Astrocyte of the spinal cord (primary cell): ENCODE data around the gene DELE1.
"Not testable (repeated sequence)": the region's sequence is repeated elsewhere in the genome, so short reads cannot be mapped to it uniquely, and the experiment has no call there.

Experiments used
- DNase-seq: peaks from one replicate; pipeline ENCODE4 v3.0.0; 2011; ENCODE audit warnings: low read depth, low spot score
- H3K4me3 ChIP-seq: 2 replicates; pipeline ENCODE4 v1.5.1; 2011; ENCODE audit warnings: low read depth, mild to moderate bottlenecking, low read length, moderate library complexity
- in situ Hi-C: cut with HindIII; loops from 2 replicates; pipeline ENCODE4 v1.10.0; 2017; ENCODE audit warnings: low sequenced_read_pairs
- TF ChIP-seq, protein P1 (sequence below): IDR thresholded peaks from 2 replicates; pipeline ENCODE4 v1.5.1; 2012; ENCODE audit warnings: low read depth, mild to moderate bottlenecking, low read length, inconsistent platforms

Gene DELE1

DNA sequence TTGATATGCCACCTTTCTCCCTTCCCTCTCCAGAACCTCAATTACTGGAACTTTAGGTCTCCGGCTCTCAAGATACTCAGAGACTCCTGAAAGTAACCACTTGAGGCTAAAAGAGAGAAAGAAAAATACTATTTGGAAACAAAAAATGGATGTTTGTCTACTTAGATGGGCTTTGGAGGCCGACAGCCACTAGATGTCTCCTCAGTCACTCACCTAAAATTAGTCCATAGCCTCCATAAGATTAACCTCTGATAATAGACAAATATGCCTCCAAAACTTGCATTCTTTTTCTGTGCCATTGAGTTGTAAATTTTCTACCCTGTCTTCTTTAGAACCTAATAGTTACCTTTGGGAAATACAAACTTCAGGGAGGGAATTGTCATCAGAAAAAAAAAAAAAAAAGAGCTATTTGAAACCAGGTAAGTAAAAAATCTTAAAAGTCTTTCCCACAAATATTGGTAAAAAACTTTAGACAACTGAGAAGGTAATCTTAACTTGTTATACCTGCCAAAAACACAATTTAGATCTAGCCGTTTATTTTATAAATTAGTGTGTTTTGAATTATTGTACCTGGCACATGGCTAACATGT is 34.3 kb upstream of the DELE1 start:
- in situ Hi-C loops = no loop called here
- no peak for DNase-seq
- TF ChIP-seq, protein P1, sequence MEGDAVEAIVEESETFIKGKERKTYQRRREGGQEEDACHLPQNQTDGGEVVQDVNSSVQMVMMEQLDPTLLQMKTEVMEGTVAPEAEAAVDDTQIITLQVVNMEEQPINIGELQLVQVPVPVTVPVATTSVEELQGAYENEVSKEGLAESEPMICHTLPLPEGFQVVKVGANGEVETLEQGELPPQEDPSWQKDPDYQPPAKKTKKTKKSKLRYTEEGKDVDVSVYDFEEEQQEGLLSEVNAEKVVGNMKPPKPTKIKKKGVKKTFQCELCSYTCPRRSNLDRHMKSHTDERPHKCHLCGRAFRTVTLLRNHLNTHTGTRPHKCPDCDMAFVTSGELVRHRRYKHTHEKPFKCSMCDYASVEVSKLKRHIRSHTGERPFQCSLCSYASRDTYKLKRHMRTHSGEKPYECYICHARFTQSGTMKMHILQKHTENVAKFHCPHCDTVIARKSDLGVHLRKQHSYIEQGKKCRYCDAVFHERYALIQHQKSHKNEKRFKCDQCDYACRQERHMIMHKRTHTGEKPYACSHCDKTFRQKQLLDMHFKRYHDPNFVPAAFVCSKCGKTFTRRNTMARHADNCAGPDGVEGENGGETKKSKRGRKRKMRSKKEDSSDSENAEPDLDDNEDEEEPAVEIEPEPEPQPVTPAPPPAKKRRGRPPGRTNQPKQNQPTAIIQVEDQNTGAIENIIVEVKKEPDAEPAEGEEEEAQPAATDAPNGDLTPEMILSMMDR = peak; percentile 55
- no peak overlapping the region for H3K4me3 ChIP-seq

DNA sequence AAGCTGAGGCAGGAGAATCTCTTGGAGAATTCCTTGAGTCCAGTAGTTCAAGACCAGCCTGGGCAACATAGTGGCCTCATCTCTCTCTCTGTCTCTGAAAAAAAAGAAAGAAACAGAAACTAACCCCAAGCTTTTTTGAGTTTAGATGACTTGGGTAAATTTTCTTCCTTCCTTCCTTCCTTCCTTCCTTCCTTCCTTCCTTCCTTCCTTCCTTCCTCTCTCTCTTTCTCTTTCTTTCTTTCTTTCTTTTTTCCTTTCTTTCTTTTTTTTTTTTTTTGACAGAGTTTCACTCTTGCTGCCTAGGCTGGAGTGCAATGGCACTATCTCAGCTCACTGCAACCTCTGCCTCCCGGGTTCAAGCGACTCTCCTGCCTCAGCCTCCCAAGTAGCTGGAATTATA is 33.2 kb upstream of the DELE1 start:
- H3K4me3 ChIP-seq, in situ Hi-C loops, DNase-seq: not testable (repeated sequence)

DNA sequence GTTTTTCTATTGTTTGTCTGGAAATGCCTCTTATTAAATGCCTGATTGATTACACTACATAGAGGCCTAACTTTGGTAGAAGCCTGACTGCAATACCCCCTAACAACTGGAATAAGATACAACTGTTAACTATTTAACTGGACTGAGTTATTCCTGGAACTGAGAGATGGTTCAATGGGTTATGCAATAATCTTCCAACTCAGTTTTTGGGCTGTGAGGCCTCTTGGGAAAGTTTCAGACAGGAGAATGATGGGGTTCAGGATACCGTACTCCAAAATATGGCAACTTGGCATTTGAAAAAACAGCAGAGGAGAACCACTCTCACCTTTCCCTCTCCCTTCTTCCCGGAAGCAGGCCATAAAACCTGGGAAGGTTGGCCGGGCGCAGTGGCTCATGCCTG is 26.2 kb upstream of the DELE1 start:
- H3K4me3 ChIP-seq = no peak overlapping the region
- TF ChIP-seq, protein P1 = no peak
- no peak for DNase-seq
- in situ Hi-C loops = no loop called here

DNA sequence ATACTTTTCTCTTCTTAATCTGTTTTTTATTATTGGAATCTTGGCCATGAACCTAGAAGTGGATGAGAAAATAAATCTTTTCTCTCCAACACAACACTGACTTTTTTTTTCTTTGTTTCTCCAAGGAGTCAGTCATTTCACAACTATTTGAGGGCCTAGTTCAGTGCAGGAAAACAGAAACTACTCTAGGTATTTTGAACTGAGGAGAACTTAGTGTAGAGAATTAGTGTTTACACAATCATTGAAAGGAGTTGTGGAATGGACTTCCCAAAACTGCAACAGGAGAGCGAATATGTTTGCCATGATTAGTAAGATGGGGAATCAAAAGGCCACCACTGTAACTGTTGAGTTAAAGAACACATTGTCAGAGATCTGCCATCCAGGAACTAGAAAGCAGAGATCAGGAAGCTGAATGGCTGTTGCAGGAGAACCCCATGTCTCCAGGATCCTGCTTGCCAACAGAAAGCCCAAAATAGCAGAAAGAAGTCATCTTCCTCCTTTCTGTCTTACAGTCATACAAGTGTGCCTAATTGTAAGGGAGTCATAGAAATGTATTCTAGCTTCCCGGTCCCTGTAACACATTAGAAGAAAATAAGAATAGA is 25.1 kb upstream of the DELE1 start:
- TF ChIP-seq, protein P1 = no peak
- in situ Hi-C loops = no loop called here
- no peak overlapping the region for H3K4me3 ChIP-seq

DNA sequence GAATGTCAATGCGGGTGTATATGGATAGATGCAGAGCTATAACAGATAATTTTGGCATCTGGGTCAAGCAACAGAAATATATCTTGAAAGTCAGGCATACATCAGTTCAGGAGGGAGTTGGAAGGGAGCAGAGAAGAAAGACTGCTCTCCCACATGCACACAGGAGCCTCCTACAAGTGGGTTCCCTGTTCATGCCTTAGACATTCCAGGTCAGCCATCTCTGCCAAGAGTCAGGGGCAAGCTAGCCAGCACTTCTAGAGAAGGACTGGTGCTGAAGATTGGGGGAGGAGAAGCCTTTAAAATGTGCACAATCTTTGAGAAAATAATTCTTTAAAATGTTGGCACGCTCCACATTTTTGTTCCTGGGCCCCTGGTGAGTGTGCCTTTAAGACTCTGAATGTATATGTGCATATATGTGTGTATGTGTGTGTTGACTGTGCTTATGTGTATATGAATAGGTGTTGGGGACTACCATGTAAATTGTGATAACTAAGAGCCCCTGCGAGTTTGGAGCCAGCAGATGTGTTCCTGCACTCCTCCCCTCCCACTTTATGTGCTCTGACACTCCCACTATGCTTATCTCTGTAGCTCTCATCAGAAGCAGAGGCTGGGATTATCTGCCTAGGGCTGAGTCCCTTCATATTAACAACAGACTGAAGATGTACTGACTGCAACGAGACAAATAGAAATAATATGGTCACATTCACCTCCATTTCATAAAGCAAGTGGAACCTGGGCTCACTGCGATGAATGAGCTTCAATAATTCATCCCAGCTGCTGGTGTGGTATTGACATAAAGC is 21.5 kb upstream of the DELE1 start:
- DNase-seq = no peak
- no peak overlapping the region for H3K4me3 ChIP-seq
- in situ Hi-C loops = no loop called here
- TF ChIP-seq, protein P1 = no peak

More for the DNA sequence above, 25.1 kb upstream of the DELE1 start:
- DNase-seq = no peak

DNA sequence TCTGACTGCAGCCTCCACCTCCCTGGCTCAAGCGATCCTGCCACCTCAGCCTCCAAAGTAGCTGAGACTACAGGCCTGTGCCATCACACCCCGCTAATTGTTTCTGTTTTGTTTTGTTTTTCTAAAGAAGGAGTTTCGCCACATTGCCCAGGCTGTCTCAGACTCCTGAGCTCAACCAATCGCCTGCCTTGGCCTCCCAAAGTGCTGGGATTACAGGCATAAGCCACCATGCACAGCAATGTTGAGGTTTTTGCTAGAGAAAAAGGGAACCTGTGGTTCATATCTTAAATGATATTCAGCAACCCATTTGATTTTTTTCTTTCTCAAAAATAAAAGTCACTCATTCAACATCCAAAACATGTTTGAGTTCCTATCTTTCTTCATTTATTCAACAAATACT is 20.4 kb upstream of the DELE1 start:
- in situ Hi-C loops = no loop called here
- no peak for DNase-seq
- no peak overlapping the region for H3K4me3 ChIP-seq
- TF ChIP-seq, protein P1 = no peak

DNA sequence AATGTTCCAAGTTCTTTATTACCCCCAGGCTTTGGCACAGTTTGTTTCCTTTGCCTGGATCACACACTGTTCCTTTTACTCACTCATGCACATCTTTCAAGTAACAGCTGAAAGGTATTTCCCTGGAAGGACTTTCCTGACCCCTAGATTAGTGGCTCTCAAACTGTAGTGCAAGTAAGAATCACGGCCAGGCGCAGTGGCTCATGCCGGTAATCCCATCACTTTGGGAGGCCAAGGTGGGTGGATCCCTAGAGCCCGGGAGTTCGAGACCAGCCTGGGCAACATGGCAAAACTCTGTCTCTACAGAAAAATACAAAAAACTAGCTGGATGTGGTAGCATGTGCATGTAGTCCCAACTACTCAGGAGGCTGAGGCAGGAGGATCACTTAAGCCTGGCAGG is 19.1 kb upstream of the DELE1 start:
- no peak for DNase-seq
- TF ChIP-seq, protein P1 = no peak
- H3K4me3 ChIP-seq = no peak overlapping the region
- in situ Hi-C loops = no loop called here
